NCI-H2196 treated with DMSO at 0.1 percent for 48 hours (cell line): Measurements from ENCODE around the gene CUEDC1.
"Not testable (repeated sequence)": the region's sequence is repeated elsewhere in the genome, so short reads cannot be mapped to it uniquely, and the experiment has no call there.

Source experiments
- DNase-seq: peaks from one replicate; lab custom pipeline; 2025; ENCODE audit not compliant: unreplicated experiment; lab: John Stamatoyannopoulos, UW

Gene CUEDC1

GRCh38 chr17:57940653-57941329 is 14.4 kb downstream of the CUEDC1 start:
- DNase-seq = peak; percentile 70

GRCh38 chr17:57940231-57940630 is 15.0 kb downstream of the CUEDC1 start:
- DNase-seq = peak; percentile 85

- peak; percentile 85 for DNase-seq
Measured at GRCh38 chr17:57939797-57940196, 15.4 kb downstream of the CUEDC1 start.

- DNase-seq = no peak
Measured at GRCh38 chr17:57938061-57938502, 17.1 kb downstream of the CUEDC1 start.

- no peak for DNase-seq
Measured at GRCh38 chr17:57937492-57937891, 17.7 kb downstream of the CUEDC1 start.

GRCh38 chr17:57935833-57936807 is 19.1 kb downstream of the CUEDC1 start:
- no peak for DNase-seq

- DNase-seq = no peak
Measured at GRCh38 chr17:57931488-57932137, 23.6 kb downstream of the CUEDC1 start.

- no peak for DNase-seq
Measured at GRCh38 chr17:57930239-57930638, 25.0 kb downstream of the CUEDC1 start.

GRCh38 chr17:57929386-57929785 is 25.8 kb downstream of the CUEDC1 start:
- DNase-seq = no peak

- DNase-seq = no peak
Measured at GRCh38 chr17:57928928-57929327, 26.3 kb downstream of the CUEDC1 start.

GRCh38 chr17:57927048-57927723 is 28.0 kb downstream of the CUEDC1 start:
- peak; percentile 56 for DNase-seq

GRCh38 chr17:57926723-57927047 is 28.5 kb downstream of the CUEDC1 start:
- no peak for DNase-seq

GRCh38 chr17:57925361-57925990 is 29.7 kb downstream of the CUEDC1 start:
- DNase-seq = no peak

- no peak for DNase-seq
Measured at GRCh38 chr17:57924677-57925076, 30.5 kb downstream of the CUEDC1 start.

GRCh38 chr17:57923182-57923872 is 31.9 kb downstream of the CUEDC1 start:
- DNase-seq = no peak

- not testable (repeated sequence) for DNase-seq
Measured at GRCh38 chr17:57922745-57923144, 32.5 kb downstream of the CUEDC1 start.

GRCh38 chr17:57920916-57921703 is 34.1 kb downstream of the CUEDC1 start:
- no peak for DNase-seq

GRCh38 chr17:57919918-57920317 is 35.3 kb downstream of the CUEDC1 start:
- DNase-seq = no peak
